IMR-90 (cell line): Measurements from ENCODE around the gene MBD1. TPM values are rescaled to one million over a fixed set of nuclear protein-coding genes. Genes with fewer than 3 reads are reported as not detected.

Experiments
- ATAC-seq: fragments of 200-7000 bp; cut with Tn5 transposase; 2 replicates; pipeline ENCODE4 v1.9.1; 2020; ENCODE audit warnings: low read depth, mild to moderate bottlenecking, moderate library complexity
- BruUV-seq: library from RNA; stranded (reverse); fragments of 400-500 nt; replicated peaks from 2 replicates; lab custom pipeline; 2021; lab: Mats Ljungman, UMichigan
- CTCF ChIA-PET: fragments of 300-600 bp; formaldehyde crosslinking; extraction: SDS; loops from one replicate; lab custom pipeline; 2021; ENCODE audit warnings: antibody characterized with exemption; lab: Yijun Ruan, JAX
- POLR2A ChIA-PET: fragments of 300-600 bp; sonication (Branson Sonifier 250); formaldehyde crosslinking; loops from one replicate; lab custom pipeline; 2022; ENCODE audit warnings: antibody characterized with exemption; ENCODE audit not compliant: unreplicated experiment; lab: Charles Lee
- DNase-seq: peaks from one replicate; pipeline ENCODE4 v3.0.0; 2013
- H2AFZ ChIP-seq: replicated peaks from 2 replicates; pipeline ENCODE3; 2013; ENCODE audit warnings: low read length, mild to moderate bottlenecking; ENCODE audit not compliant: poor library complexity
- H2AK5ac ChIP-seq: 2 replicates; pipeline ENCODE4 v1.6.1; 2013; ENCODE audit warnings: low read depth, low read length, inconsistent platforms
- H2AK9ac ChIP-seq: replicated peaks from 2 replicates; pipeline ENCODE3; 2013; ENCODE audit warnings: mild to moderate bottlenecking, low read depth, low read length, moderate library complexity; ENCODE audit not compliant: poor library complexity
- H2BK120ac ChIP-seq: 2 replicates; pipeline ENCODE4 v1.6.1; 2013; ENCODE audit warnings: low read depth, low read length, inconsistent platforms
- H2BK15ac ChIP-seq: 3 replicates; pipeline ENCODE4 v1.6.1; 2013; ENCODE audit warnings: low read depth, low read length, inconsistent platforms
- H2BK20ac ChIP-seq: 2 replicates; pipeline ENCODE4 v1.6.1; 2013; ENCODE audit warnings: low read depth, mild to moderate bottlenecking, inconsistent platforms, low read length, moderate library complexity
- H2BK5ac ChIP-seq: 2 replicates; pipeline ENCODE4 v1.6.1; 2013; ENCODE audit warnings: mild to moderate bottlenecking, low read depth, low read length, inconsistent platforms; ENCODE audit not compliant: poor library complexity, severe bottlenecking
- H3K14ac ChIP-seq: replicated peaks from 2 replicates; pipeline ENCODE4 v1.6.1; 2013; ENCODE audit warnings: low read depth, low read length, inconsistent platforms
- H3K18ac ChIP-seq: 2 replicates; pipeline ENCODE4 v1.6.1; 2013; ENCODE audit warnings: low read depth, low read length, control low read depth
- H3K23ac ChIP-seq: 2 replicates; pipeline ENCODE4 v1.6.1; 2013; ENCODE audit warnings: low read depth, low read length, inconsistent platforms
- H3K27ac ChIP-seq: 2 replicates; pipeline ENCODE4 v1.5.1; 2013; ENCODE audit warnings: mild to moderate bottlenecking, control low read depth, low read length; ENCODE audit not compliant: insufficient read depth
- H3K27me3 ChIP-seq: 2 replicates; pipeline ENCODE4 v1.6.1; 2013; ENCODE audit warnings: low read length; ENCODE audit not compliant: control insufficient read depth, insufficient read depth
- H3K36me3 ChIP-seq: 2 replicates; pipeline ENCODE4 v1.6.1; 2013; ENCODE audit warnings: low read length, mixed read lengths; ENCODE audit not compliant: control insufficient read depth, insufficient read depth
- H3K4ac ChIP-seq: 2 replicates; pipeline ENCODE4 v1.6.1; 2013; ENCODE audit warnings: low read depth, low read length, inconsistent platforms
- H3K4me1 ChIP-seq: 2 replicates; pipeline ENCODE4 v1.6.1; 2013; ENCODE audit warnings: low read length, mixed read lengths; ENCODE audit not compliant: control insufficient read depth, insufficient read depth
- H3K4me2 ChIP-seq: 2 replicates; pipeline ENCODE4 v1.6.1; 2013; ENCODE audit warnings: low read depth, mild to moderate bottlenecking, control low read depth, low read length, moderate library complexity
- H3K4me3 ChIP-seq: 2 replicates; pipeline ENCODE4 v1.5.1; 2013; ENCODE audit warnings: low read depth, mild to moderate bottlenecking, control low read depth, low read length, moderate library complexity; ENCODE audit not compliant: insufficient read depth
- H3K56ac ChIP-seq: 2 replicates; pipeline ENCODE4 v1.6.1; 2013; ENCODE audit warnings: low read length, inconsistent platforms; ENCODE audit not compliant: insufficient read depth; ENCODE audit errors: extremely low read depth
- H3K79me1 ChIP-seq, 2 experiments: 2 replicates each; pipeline ENCODE4 v1.6.1; 2013; ENCODE audit warnings: low read length in 2 of 2, inconsistent platforms in 1 of 2, low read depth in 1 of 2
- H3K9ac ChIP-seq: 2 replicates; pipeline ENCODE4 v1.6.1; 2013; ENCODE audit warnings: low read depth, low read length, control low read depth
- H3K9me1 ChIP-seq: 2 replicates; pipeline ENCODE4 v1.6.1; 2013; ENCODE audit warnings: low read length, inconsistent platforms; ENCODE audit not compliant: insufficient read depth
- H3K9me3 ChIP-seq: 2 replicates; pipeline ENCODE4 v1.6.1; 2013; ENCODE audit warnings: low read length; ENCODE audit not compliant: control insufficient read depth, insufficient read depth
- H4K20me1 ChIP-seq: 2 replicates; pipeline ENCODE4 v1.6.1; 2013; ENCODE audit warnings: low read length, inconsistent platforms; ENCODE audit not compliant: insufficient read depth
- H4K5ac ChIP-seq: 2 replicates; pipeline ENCODE4 v1.6.1; 2013; ENCODE audit warnings: mild to moderate bottlenecking, low read depth, low read length, control low read depth
- H4K8ac ChIP-seq, 2 experiments: 2 replicates each; pipeline ENCODE4 v1.6.1; 2013; ENCODE audit warnings: low read depth in 2 of 2, low read length in 2 of 2, control low read depth in 1 of 2, inconsistent platforms in 1 of 2
- H4K91ac ChIP-seq: 2 replicates; pipeline ENCODE4 v1.6.1; 2013; ENCODE audit warnings: low read depth, low read length, inconsistent platforms; ENCODE audit not compliant: insufficient read depth
- BHLHE40 ChIP-seq: fragments of 150-350 bp; IDR thresholded peaks from 2 replicates; pipeline ENCODE4 v1.6.1; 2016; ENCODE audit warnings: mild to moderate bottlenecking, low read depth, low read length
- CEBPB ChIP-seq: IDR thresholded peaks from 2 replicates; pipeline ENCODE4 v1.6.1; 2012; ENCODE audit warnings: low read depth, low read length, improper control_type of control experiment
- CHD1 ChIP-seq: IDR thresholded peaks from 2 replicates; pipeline ENCODE4 v1.6.1; 2012; ENCODE audit warnings: low read depth, low read length, improper control_type of control experiment
- FOS ChIP-seq: fragments of 150-350 bp; IDR thresholded peaks from 2 replicates; pipeline ENCODE4 v1.6.1; 2016; ENCODE audit warnings: low read depth, low read length
- MAFK ChIP-seq: IDR thresholded peaks from 2 replicates; pipeline ENCODE4 v1.6.1; 2012; ENCODE audit warnings: low read depth, low read length, improper control_type of control experiment
- MAZ ChIP-seq: IDR thresholded peaks from 2 replicates; pipeline ENCODE4 v1.6.1; 2012; ENCODE audit warnings: low read depth, mild to moderate bottlenecking, low read length, improper control_type of control experiment, moderate library complexity, borderline replicate concordance
- MXI1 ChIP-seq: IDR thresholded peaks from 2 replicates; pipeline ENCODE4 v1.6.1; 2012; ENCODE audit warnings: low read depth, mild to moderate bottlenecking, low read length, moderate library complexity, borderline replicate concordance
- POLR2A ChIP-seq: IDR thresholded peaks from 2 replicates; pipeline ENCODE4 v1.6.1; 2012; ENCODE audit warnings: mild to moderate bottlenecking, low read depth, low read length
- RAD21 ChIP-seq: IDR thresholded peaks from 2 replicates; pipeline ENCODE4 v1.6.1; 2012; ENCODE audit warnings: low read length, improper control_type of control experiment
- RFX5 ChIP-seq: IDR thresholded peaks from 2 replicates; pipeline ENCODE4 v1.8.0; 2012; ENCODE audit warnings: low read depth, mild to moderate bottlenecking, low read length, moderate library complexity
- SMC3 ChIP-seq: fragments of 150-350 bp; IDR thresholded peaks from 2 replicates; pipeline ENCODE4 v1.6.1; 2016; ENCODE audit warnings: low read depth, mild to moderate bottlenecking, antibody characterized with exemption, low read length, moderate library complexity
- WGBS, 2 experiments: methylation state at CpG; one replicate each; pipeline versions ENCODE4 v1.1.5 to v1.1.7; 2013; ENCODE audit warnings: missing lambda C conversion rate in 2 of 2; ENCODE audit not compliant: insufficient read length in 1 of 2; ENCODE audit errors: extremely low coverage in 2 of 2; 5-methylcytosine and 5-hydroxymethylcytosine counted together
- dilution Hi-C: fragments of 300-500 bp; cut with HindIII; formaldehyde crosslinking; loops from one replicate; pipeline ENCODE4 v1.14.3; 2018; ENCODE audit warnings: low sequenced_read_pairs; ENCODE audit not compliant: unreplicated experiment
- in situ Hi-C: fragments of 300-500 bp; cut with MboI; formaldehyde crosslinking; loops from 3 replicates; pipeline ENCODE4 v1.14.3; 2019; ENCODE audit warnings: low sequenced_read_pairs, inconsistent platforms, mixed read lengths
- intact Hi-C: fragments of 100-400 bp; cut with micrococcal nuclease; formaldehyde crosslinking; loops from 2 replicates; pipeline ENCODE4 v1.10.0; 2022
- polyA plus RNA-seq, 3 experiments: library from polyadenylated mRNA; depleted of rRNA; stranded (reverse); fragments of >200 nt; gene quantifications; 2 replicates each; pipeline ENCODE4 v1.2.3, GENCODE V29; 2012; ENCODE audit warnings: low replicate concordance in 1 of 3
- total RNA-seq: library from RNA; depleted of rRNA; stranded (reverse); fragments of >200 nt; gene quantifications from 2 replicates; pipeline ENCODE4 v1.2.3, GENCODE V29; 2012
- TF ChIP-seq, protein P1 (sequence below): conservative IDR thresholded peaks from 2 replicates; pipeline ENCODE4 v1.5.1; 2012; ENCODE audit warnings: mild to moderate bottlenecking, low read depth, low read length, improper control_type of control experiment
- TF ChIP-seq, protein P2 (sequence below): fragments of 150-350 bp; IDR thresholded peaks from 2 replicates; pipeline ENCODE4 v1.6.1; 2016; ENCODE audit warnings: low read depth, mild to moderate bottlenecking, low read length, moderate library complexity, borderline replicate concordance
- TF ChIP-seq, protein P3 (sequence below): fragments of 150-350 bp; IDR thresholded peaks from 2 replicates; pipeline ENCODE4 v1.6.1; 2017; ENCODE audit warnings: mild to moderate bottlenecking, antibody characterized with exemption, low read length, low read depth

MBD1 gene
- total and polyA plus RNA-seq, 2 of the 4 experiments (the other 2 are of a cell fraction), result 31.7 to 56.5 TPM

DNA sequence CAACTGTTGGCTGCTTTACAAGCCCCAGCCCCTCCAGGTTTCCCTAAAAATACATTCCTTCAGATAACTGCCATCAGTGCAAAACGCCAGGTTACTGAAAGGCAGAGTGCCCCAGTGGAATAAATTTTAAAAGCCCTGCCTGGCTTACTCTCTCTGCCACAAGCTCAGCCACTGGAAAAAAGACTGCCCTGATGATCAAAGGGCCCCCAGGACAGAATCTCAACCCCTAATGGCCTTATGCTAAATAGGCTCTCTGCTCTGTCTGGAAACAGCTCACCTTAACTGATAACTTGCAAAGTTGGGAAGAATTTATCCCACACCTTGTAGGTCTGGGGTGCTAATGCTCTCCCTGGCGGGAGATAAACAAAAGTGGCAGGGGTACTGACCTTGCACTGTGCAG lies 48.9 kb downstream of the MBD1 start:
- Histone ChIP-seq H3K56ac (no peak overlapping the region), H2BK5ac (no peak overlapping the region), H3K23ac (no peak overlapping the region), H4K20me1 (no peaks in the 10 kb centered on the region), H2BK20ac (no peak overlapping the region), H2AFZ (no peak overlapping the region), H3K9me1 (no peaks in the 10 kb centered on the region), H3K4me2 (no peak overlapping the region), H2AK9ac (no peak overlapping the region), H3K79me1 (no peaks in the 10 kb centered on the region), H3K18ac (no peak overlapping the region), H3K9me3 (no peaks in the 10 kb centered on the region), H3K4ac (no peak overlapping the region), H3K14ac (no peak overlapping the region), H2BK120ac (no peak overlapping the region), H2BK15ac (no peak overlapping the region), H2AK5ac (no peak overlapping the region), H4K5ac (no peak overlapping the region), H3K27ac (no peak overlapping the region), H3K36me3 (no peaks in the 10 kb centered on the region), H3K4me1 (no peaks in the 10 kb centered on the region), H4K8ac (no peak overlapping the region), H4K91ac (no peak overlapping the region), H3K27me3 (no peaks in the 10 kb centered on the region; the same call in none of the 2 replicates), H3K9ac (no peak overlapping the region), H3K4me3 (no peak overlapping the region)
- ChIA-PET CTCF (no interaction called here), POLR2A (no interaction called here)
- dilution Hi-C loops, result no loop called here
- WGBS, 2 experiments, result 0% methylated on average over 1 of the region's 2 CpGs; no CpG with 5 or more reads in 1 of the 2 experiments
- in situ Hi-C loops, result no loop called here
- TF ChIP-seq RAD21, result no peak
- no peak for TF ChIP-seq BHLHE40
- TF ChIP-seq MAZ, result no peak
- no peak for TF ChIP-seq CHD1
- TF ChIP-seq FOS, result no peak
- TF ChIP-seq CEBPB, result no peak
- TF ChIP-seq, protein P1, sequence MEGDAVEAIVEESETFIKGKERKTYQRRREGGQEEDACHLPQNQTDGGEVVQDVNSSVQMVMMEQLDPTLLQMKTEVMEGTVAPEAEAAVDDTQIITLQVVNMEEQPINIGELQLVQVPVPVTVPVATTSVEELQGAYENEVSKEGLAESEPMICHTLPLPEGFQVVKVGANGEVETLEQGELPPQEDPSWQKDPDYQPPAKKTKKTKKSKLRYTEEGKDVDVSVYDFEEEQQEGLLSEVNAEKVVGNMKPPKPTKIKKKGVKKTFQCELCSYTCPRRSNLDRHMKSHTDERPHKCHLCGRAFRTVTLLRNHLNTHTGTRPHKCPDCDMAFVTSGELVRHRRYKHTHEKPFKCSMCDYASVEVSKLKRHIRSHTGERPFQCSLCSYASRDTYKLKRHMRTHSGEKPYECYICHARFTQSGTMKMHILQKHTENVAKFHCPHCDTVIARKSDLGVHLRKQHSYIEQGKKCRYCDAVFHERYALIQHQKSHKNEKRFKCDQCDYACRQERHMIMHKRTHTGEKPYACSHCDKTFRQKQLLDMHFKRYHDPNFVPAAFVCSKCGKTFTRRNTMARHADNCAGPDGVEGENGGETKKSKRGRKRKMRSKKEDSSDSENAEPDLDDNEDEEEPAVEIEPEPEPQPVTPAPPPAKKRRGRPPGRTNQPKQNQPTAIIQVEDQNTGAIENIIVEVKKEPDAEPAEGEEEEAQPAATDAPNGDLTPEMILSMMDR, result no peak
- TF ChIP-seq, protein P2, sequence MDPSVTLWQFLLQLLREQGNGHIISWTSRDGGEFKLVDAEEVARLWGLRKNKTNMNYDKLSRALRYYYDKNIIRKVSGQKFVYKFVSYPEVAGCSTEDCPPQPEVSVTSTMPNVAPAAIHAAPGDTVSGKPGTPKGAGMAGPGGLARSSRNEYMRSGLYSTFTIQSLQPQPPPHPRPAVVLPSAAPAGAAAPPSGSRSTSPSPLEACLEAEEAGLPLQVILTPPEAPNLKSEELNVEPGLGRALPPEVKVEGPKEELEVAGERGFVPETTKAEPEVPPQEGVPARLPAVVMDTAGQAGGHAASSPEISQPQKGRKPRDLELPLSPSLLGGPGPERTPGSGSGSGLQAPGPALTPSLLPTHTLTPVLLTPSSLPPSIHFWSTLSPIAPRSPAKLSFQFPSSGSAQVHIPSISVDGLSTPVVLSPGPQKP, result no peak
- TF ChIP-seq, protein P3, sequence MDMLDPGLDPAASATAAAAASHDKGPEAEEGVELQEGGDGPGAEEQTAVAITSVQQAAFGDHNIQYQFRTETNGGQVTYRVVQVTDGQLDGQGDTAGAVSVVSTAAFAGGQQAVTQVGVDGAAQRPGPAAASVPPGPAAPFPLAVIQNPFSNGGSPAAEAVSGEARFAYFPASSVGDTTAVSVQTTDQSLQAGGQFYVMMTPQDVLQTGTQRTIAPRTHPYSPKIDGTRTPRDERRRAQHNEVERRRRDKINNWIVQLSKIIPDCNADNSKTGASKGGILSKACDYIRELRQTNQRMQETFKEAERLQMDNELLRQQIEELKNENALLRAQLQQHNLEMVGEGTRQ, result no peak
- no peak for TF ChIP-seq MAFK
- no peak for TF ChIP-seq SMC3
- no peak for TF ChIP-seq POLR2A
- TF ChIP-seq RFX5, result no peak
- no peak for TF ChIP-seq MXI1
- DNase-seq (no peak), ATAC-seq (no peak)
- no TSS peak for BruUV-seq
- intact Hi-C loops, result no loop called here
